Esophagus mucosa (tissue), 1 donor: ENCODE data around the gene AFF3. TPM values are rescaled to one million over a fixed set of nuclear protein-coding genes. Genes with fewer than 3 reads are reported as not detected.
A peak's percentile ranks its signal among the peaks of the same experiment; 100 is the strongest.

Source experiments
- ATAC-seq: fragments of 200-7000 bp; cut with Tn5 transposase; one replicate; pipeline ENCODE4 v1.9.1; 2020
- total RNA-seq: library from RNA; stranded (reverse); gene quantifications from one replicate; pipeline ENCODE4 v1.2.4, GENCODE V29; 2023
- donor health status: DM: yes; HTN: yes; CAD: no.

The AFF3 gene
- total RNA-seq, 1 donor from 2014 or later = 0.96 TPM

- ATAC-seq = no peak
Observed at GRCh38 chr2:99879481-99879880, 262.9 kb downstream of the AFF3 start.

GRCh38 chr2:99878581-99879350 lies 263.6 kb downstream of the AFF3 start:
- no peak for ATAC-seq

- ATAC-seq = no peak
Observed at GRCh38 chr2:99877963-99878362, 264.4 kb downstream of the AFF3 start.

- no peak for ATAC-seq
Observed at GRCh38 chr2:99876956-99877355, 265.4 kb downstream of the AFF3 start.

- ATAC-seq = no peak
Observed at GRCh38 chr2:99875627-99876201, 266.7 kb downstream of the AFF3 start.

- no peak for ATAC-seq
Observed at GRCh38 chr2:99868260-99868659, 274.1 kb downstream of the AFF3 start.

GRCh38 chr2:99867770-99868169 lies 274.6 kb downstream of the AFF3 start:
- peak; percentile 63 for ATAC-seq

- ATAC-seq = no peak
Observed at GRCh38 chr2:99865818-99866676, 276.3 kb downstream of the AFF3 start.

- no peak for ATAC-seq
Observed at GRCh38 chr2:99864561-99865553, 277.5 kb downstream of the AFF3 start.

GRCh38 chr2:99863903-99864270 lies 278.5 kb downstream of the AFF3 start:
- no peak for ATAC-seq

- no peak for ATAC-seq
Observed at GRCh38 chr2:99863236-99863902, 279.0 kb downstream of the AFF3 start.

GRCh38 chr2:99862566-99862965 lies 279.8 kb downstream of the AFF3 start:
- no peak for ATAC-seq

- ATAC-seq = no peak
Observed at GRCh38 chr2:99861376-99861760, 281.0 kb downstream of the AFF3 start.

GRCh38 chr2:99860720-99861375 lies 281.5 kb downstream of the AFF3 start:
- no peak for ATAC-seq

GRCh38 chr2:99858951-99859596 lies 283.3 kb downstream of the AFF3 start:
- no peak for ATAC-seq

GRCh38 chr2:99857867-99858444 lies 284.4 kb downstream of the AFF3 start:
- no peak for ATAC-seq

GRCh38 chr2:99857372-99857771 lies 285.0 kb downstream of the AFF3 start:
- no peak for ATAC-seq

GRCh38 chr2:99856119-99856518 lies 286.3 kb downstream of the AFF3 start:
- ATAC-seq = no peak

GRCh38 chr2:99854236-99854852 lies 288.0 kb downstream of the AFF3 start:
- no peak for ATAC-seq

GRCh38 chr2:99852956-99853355 lies 289.4 kb downstream of the AFF3 start:
- ATAC-seq = no peak
